ENCODE data around the gene RD3L. TPM values are rescaled to one million over a fixed set of nuclear protein-coding genes. Genes with fewer than 3 reads are reported as not detected.

Gene RD3L
- total RNA-seq, 1 donor: not detected

DNA sequence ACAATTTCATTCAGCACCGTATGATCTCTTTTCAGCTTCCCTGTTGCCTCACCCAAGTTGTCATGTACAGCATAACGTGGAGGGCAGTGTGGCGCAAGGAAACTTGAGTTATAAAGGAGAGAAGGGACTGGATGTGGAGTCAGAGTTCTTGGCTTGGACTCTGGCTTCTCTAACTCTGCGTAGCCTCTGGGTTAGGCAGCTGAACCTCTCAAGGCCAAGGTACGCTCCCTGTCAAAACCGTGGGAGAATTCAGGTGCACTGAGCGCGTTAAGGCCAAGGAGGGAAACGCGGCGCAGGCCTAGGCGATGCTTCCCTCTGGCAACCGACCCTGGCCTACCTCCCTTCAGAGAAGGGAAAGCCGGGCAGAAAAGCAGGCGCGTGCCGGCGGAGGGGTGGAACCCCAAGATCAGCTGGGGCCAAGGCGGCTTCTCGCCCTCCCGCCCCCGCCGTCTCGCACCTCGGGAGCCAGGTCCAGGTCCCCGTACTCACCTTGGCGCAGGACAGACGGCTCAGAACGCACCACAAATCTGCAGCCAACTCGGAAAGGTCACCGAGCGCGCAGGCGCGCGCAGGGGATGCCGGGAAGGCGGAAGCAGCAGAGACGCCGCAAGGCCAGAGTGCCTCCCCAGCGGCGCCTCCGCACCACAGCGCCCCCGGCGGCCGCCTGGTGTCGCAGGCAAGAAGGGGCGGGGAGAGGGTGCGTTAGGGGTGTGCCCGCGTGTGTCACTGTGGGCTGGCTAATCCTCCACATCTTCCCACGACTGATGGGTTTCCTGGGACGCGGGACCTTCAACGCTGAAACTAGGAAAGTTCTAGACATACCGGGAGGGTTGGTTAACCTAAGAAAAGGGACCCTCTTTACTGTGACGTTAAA is 21.1 kb downstream of the RD3L start:
- H2AFZ ChIP-seq (ENCODE audit: low read length): peak overlapping the region; percentile 95
- TF ChIP-seq, protein P1, sequence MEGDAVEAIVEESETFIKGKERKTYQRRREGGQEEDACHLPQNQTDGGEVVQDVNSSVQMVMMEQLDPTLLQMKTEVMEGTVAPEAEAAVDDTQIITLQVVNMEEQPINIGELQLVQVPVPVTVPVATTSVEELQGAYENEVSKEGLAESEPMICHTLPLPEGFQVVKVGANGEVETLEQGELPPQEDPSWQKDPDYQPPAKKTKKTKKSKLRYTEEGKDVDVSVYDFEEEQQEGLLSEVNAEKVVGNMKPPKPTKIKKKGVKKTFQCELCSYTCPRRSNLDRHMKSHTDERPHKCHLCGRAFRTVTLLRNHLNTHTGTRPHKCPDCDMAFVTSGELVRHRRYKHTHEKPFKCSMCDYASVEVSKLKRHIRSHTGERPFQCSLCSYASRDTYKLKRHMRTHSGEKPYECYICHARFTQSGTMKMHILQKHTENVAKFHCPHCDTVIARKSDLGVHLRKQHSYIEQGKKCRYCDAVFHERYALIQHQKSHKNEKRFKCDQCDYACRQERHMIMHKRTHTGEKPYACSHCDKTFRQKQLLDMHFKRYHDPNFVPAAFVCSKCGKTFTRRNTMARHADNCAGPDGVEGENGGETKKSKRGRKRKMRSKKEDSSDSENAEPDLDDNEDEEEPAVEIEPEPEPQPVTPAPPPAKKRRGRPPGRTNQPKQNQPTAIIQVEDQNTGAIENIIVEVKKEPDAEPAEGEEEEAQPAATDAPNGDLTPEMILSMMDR (IDR thresholded peaks at IDR 0.05; ENCODE audit: extremely low read depth, low read depth, low read length): peak; percentile 93
- peak overlapping the region; percentile 67 for H3K27ac ChIP-seq (ENCODE audit: low read depth, low read length)
- peaks cover 2% of the 10 kb centered on the region for H3K36me3 ChIP-seq (ENCODE audit: insufficient read depth, low read length)
- no peaks in the 10 kb centered on the region for H3K27me3 ChIP-seq (ENCODE audit: insufficient read depth, low read length)
- no peaks in the 10 kb centered on the region for H3K9me3 ChIP-seq (ENCODE audit: low read depth, low read length)
- H3K4me1 ChIP-seq (ENCODE audit: insufficient read depth, low read length): peaks cover 5% of the 10 kb centered on the region
- peaks cover 29% of the 10 kb centered on the region for H4K20me1 ChIP-seq (ENCODE audit: insufficient read depth, low read length)
- peak overlapping the region; percentile 100 for H3K4me2 ChIP-seq (ENCODE audit: insufficient read depth, low read length)
- peak overlapping the region; percentile 83 for H3K4me3 ChIP-seq (ENCODE audit: insufficient read depth, low read length)
- DNase-seq (ENCODE audit: insufficient read length, low spot score, missing footprints): peak; percentile 99
- peaks cover 51% of the 10 kb centered on the region for H3K79me2 ChIP-seq (ENCODE audit: insufficient read depth, low read length)

DNA sequence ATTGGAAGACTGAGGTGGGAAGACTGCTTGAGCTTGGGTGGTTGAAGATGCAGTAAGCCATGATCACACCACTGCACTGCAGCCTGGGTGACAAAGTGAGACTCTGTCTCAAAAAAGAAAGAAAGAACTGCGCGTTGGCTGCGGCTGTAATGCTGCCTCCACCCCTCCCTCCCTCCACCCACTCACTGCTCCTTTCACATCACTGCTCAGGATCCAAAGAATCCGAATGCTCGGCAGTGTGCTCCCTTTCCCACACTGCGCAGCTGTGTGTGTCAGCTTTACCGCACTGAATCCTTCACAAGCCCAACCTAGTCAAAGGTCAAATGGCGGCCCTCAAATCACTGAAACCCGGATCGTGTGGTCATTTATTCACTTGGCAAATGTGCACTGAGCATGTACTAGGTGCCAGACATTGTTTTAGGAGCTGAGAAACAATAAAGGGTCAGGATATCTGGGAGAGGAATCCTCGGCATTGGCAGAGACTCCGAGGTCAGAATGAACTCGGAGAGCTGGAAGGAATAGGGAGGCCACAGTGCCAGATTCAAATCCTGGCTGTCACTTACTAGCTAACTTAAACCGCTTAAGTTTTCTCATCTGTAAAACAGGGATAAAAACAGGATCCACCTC is 25.6 kb downstream of the RD3L start:
- Histone ChIP-seq H3K9me3 (ENCODE audit: low read depth, low read length) (no peaks in the 10 kb centered on the region), H3K4me2 (ENCODE audit: insufficient read depth, low read length) (no peak overlapping the region), H2AFZ (ENCODE audit: low read length) (no peak overlapping the region), H3K27ac (ENCODE audit: low read depth, low read length) (no peak overlapping the region), H4K20me1 (ENCODE audit: insufficient read depth, low read length) (peaks cover 33% of the 10 kb centered on the region), H3K36me3 (ENCODE audit: insufficient read depth, low read length) (peaks cover 29% of the 10 kb centered on the region), H3K27me3 (ENCODE audit: insufficient read depth, low read length) (no peaks in the 10 kb centered on the region), H3K4me3 (ENCODE audit: insufficient read depth, low read length) (no peak overlapping the region), H3K4me1 (ENCODE audit: insufficient read depth, low read length) (peaks cover 5% of the 10 kb centered on the region), H3K79me2 (ENCODE audit: insufficient read depth, low read length) (peaks cover 67% of the 10 kb centered on the region)
- TF ChIP-seq, protein P1 (IDR thresholded peaks at IDR 0.05; ENCODE audit: extremely low read depth, low read depth, low read length): no peak
- no peak for DNase-seq (ENCODE audit: insufficient read length, low spot score, missing footprints)

DNA sequence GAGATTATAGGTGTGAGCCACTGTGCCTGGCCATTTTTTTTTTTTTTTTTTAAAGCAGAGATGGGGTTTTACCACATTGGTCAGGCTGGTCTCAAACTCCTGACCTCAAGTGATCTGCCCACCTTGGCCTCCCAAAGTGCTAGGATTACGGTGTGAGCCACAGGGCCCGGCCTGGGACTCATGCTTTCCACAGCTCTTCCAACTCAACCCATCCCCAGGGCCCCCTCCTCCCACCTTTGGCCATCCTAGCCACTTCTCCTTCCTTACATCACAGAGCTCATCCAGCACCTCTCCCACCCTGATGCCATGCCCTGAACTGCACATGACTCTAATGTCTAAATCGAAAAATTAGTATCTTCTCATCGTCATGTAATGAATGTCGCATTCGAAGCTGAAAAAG is 26.7 kb downstream of the RD3L start:
- Histone ChIP-seq H3K27me3 (ENCODE audit: insufficient read depth, low read length) (no peaks in the 10 kb centered on the region), H2AFZ (ENCODE audit: low read length) (no peak overlapping the region), H4K20me1 (ENCODE audit: insufficient read depth, low read length) (peaks cover 27% of the 10 kb centered on the region), H3K79me2 (ENCODE audit: insufficient read depth, low read length) (peaks cover 59% of the 10 kb centered on the region), H3K4me1 (ENCODE audit: insufficient read depth, low read length) (peaks cover 3% of the 10 kb centered on the region), H3K4me3 (ENCODE audit: insufficient read depth, low read length) (no peak overlapping the region), H3K36me3 (ENCODE audit: insufficient read depth, low read length) (peaks cover 33% of the 10 kb centered on the region), H3K9me3 (ENCODE audit: low read depth, low read length) (no peaks in the 10 kb centered on the region), H3K27ac (ENCODE audit: low read depth, low read length) (no peak overlapping the region), H3K4me2 (ENCODE audit: insufficient read depth, low read length) (no peak overlapping the region)
- TF ChIP-seq, protein P1 (IDR thresholded peaks at IDR 0.05; ENCODE audit: extremely low read depth, low read depth, low read length): no peak
- no peak for DNase-seq (ENCODE audit: insufficient read length, low spot score, missing footprints)

DNA sequence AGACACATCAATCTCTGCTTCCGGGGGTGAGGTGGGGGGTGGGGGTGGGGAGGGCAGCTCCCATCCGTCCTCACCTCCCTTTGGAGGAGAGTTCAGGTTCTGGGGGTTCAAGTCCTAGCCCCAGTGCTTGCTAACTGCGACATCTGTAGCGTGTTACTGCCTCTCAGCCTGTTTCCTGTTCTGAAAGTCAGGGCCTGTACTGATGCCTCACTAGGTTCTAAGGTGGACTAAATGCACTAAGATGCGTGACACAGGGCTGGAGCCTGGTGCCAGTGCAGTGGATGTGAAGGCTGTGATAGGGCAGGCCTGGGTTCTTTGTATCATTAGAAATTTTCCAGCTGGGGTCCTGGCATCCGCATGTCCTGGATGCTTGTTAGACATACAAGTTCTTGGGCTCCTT is 31.3 kb downstream of the RD3L start:
- Histone ChIP-seq H3K4me3 (ENCODE audit: insufficient read depth, low read length) (no peak overlapping the region), H3K9me3 (ENCODE audit: low read depth, low read length) (no peaks in the 10 kb centered on the region), H3K27ac (ENCODE audit: low read depth, low read length) (no peak overlapping the region), H3K79me2 (ENCODE audit: insufficient read depth, low read length) (peaks cover 14% of the 10 kb centered on the region), H3K4me2 (ENCODE audit: insufficient read depth, low read length) (no peak overlapping the region), H3K4me1 (ENCODE audit: insufficient read depth, low read length) (peaks cover 8% of the 10 kb centered on the region), H2AFZ (ENCODE audit: low read length) (no peak overlapping the region), H3K27me3 (ENCODE audit: insufficient read depth, low read length) (no peaks in the 10 kb centered on the region), H3K36me3 (ENCODE audit: insufficient read depth, low read length) (peaks cover 29% of the 10 kb centered on the region), H4K20me1 (ENCODE audit: insufficient read depth, low read length) (peaks cover 4% of the 10 kb centered on the region)
- DNase-seq (ENCODE audit: insufficient read length, low spot score, missing footprints): no peak
- TF ChIP-seq, protein P1 (IDR thresholded peaks at IDR 0.05; ENCODE audit: extremely low read depth, low read depth, low read length): no peak
